HEK293 (cell line): ENCODE results near the gene VPS11.
A peak's percentile ranks its signal among the peaks of the same experiment; 100 is the strongest.

Source experiments
- ATF2 ChIP-seq: fragments of 450-650 bp; formaldehyde crosslinking; IDR thresholded peaks from 2 replicates; pipeline ENCODE4 v1.5.1; 2016; ENCODE audit warnings: missing biosample characterization, missing genetic modification characterization, low read depth
- BCL11A ChIP-seq: fragments of 450-650 bp; formaldehyde crosslinking; IDR thresholded peaks from 2 replicates; pipeline ENCODE4 v1.5.1; 2016; ENCODE audit warnings: low read depth, missing biosample characterization, missing genetic modification characterization
- ELK4 ChIP-seq: IDR thresholded peaks from 2 replicates; pipeline ENCODE4 v1.6.1; 2011; ENCODE audit warnings: mild to moderate bottlenecking, low read depth, low read length, borderline replicate concordance
- HOXD13 ChIP-seq: sonication (generic); formaldehyde crosslinking; IDR thresholded peaks from 2 replicates; pipeline ENCODE4 v1.8.0; 2022; ENCODE audit warnings: missing genetic modification reagents, borderline replicate concordance
- INSM2 ChIP-seq: fragments of 450-650 bp; formaldehyde crosslinking; IDR thresholded peaks from 2 replicates; pipeline ENCODE4 v1.5.1; 2016; ENCODE audit warnings: missing biosample characterization, missing genetic modification characterization
- OSR2 ChIP-seq: fragments of 450-650 bp; formaldehyde crosslinking; IDR thresholded peaks from 2 replicates; pipeline ENCODE4 v1.5.1; 2016; ENCODE audit warnings: missing biosample characterization, missing genetic modification characterization
- SETDB1 ChIP-seq: IDR thresholded peaks from one replicate; pipeline ENCODE4 v1.6.1; 2017; ENCODE audit warnings: mild to moderate bottlenecking, low read length, moderate library complexity, mixed read lengths; ENCODE audit not compliant: insufficient read length
- WT1 ChIP-seq: fragments of 450-650 bp; formaldehyde crosslinking; IDR thresholded peaks from 2 replicates; pipeline ENCODE4 v1.5.1; 2016; ENCODE audit warnings: missing biosample characterization, missing genetic modification characterization
- ZBTB49 ChIP-seq: fragments of 450-650 bp; formaldehyde crosslinking; IDR thresholded peaks from 2 replicates; pipeline ENCODE4 v1.5.1; 2016; ENCODE audit warnings: missing biosample characterization, missing genetic modification characterization, low read depth
- ZEB2 ChIP-seq: fragments of 450-650 bp; formaldehyde crosslinking; IDR thresholded peaks from 2 replicates; pipeline ENCODE4 v1.5.1; 2016; ENCODE audit warnings: missing biosample characterization, missing genetic modification characterization
- ZNF133 ChIP-seq: fragments of 450-650 bp; formaldehyde crosslinking; IDR thresholded peaks from 2 replicates; pipeline ENCODE4 v1.5.1; 2016; ENCODE audit warnings: missing biosample characterization, missing genetic modification characterization
- ZNF140 ChIP-seq: fragments of 450-650 bp; formaldehyde crosslinking; IDR thresholded peaks from 2 replicates; pipeline ENCODE4 v1.5.1; 2016; ENCODE audit warnings: missing biosample characterization, missing genetic modification characterization
- ZNF18 ChIP-seq: fragments of 450-650 bp; formaldehyde crosslinking; IDR thresholded peaks from 2 replicates; pipeline ENCODE4 v1.5.1; 2016; ENCODE audit warnings: missing biosample characterization, missing genetic modification characterization
- ZNF518A ChIP-seq: fragments of 450-650 bp; formaldehyde crosslinking; conservative IDR thresholded peaks from 2 replicates; pipeline ENCODE4 v1.5.1; 2016; ENCODE audit warnings: low read depth, missing biosample characterization, missing genetic modification characterization
- ZNF558 ChIP-seq: fragments of 450-650 bp; formaldehyde crosslinking; IDR thresholded peaks from 2 replicates; pipeline ENCODE4 v1.5.1; 2016; ENCODE audit warnings: missing biosample characterization, missing genetic modification characterization
- ZNF623 ChIP-seq: fragments of 450-650 bp; formaldehyde crosslinking; IDR thresholded peaks from 2 replicates; pipeline ENCODE4 v1.5.1; 2016; ENCODE audit warnings: missing biosample characterization, missing genetic modification characterization
- ZNF626 ChIP-seq: fragments of 450-650 bp; sonication (Bioruptor Pico); formaldehyde crosslinking; IDR thresholded peaks from 2 replicates; pipeline ENCODE4 v1.5.1; 2018; ENCODE audit warnings: missing biosample characterization, missing genetic modification characterization, inconsistent platforms
- ZNF677 ChIP-seq: fragments of 450-650 bp; IDR thresholded peaks from 2 replicates; pipeline ENCODE4 v1.5.0; 2018; ENCODE audit warnings: missing biosample characterization, mild to moderate bottlenecking, missing genetic modification characterization, moderate library complexity
- ZNF747 ChIP-seq: fragments of 450-650 bp; formaldehyde crosslinking; IDR thresholded peaks from 2 replicates; pipeline ENCODE4 v1.5.1; 2016; ENCODE audit warnings: missing biosample characterization, missing genetic modification characterization
- ZSCAN4 ChIP-seq: fragments of 450-650 bp; formaldehyde crosslinking; IDR thresholded peaks from 2 replicates; pipeline ENCODE4 v1.5.1; 2017; ENCODE audit warnings: missing biosample characterization, missing genetic modification characterization
- ZSCAN5A ChIP-seq: fragments of 450-650 bp; formaldehyde crosslinking; IDR thresholded peaks from 2 replicates; pipeline ENCODE4 v1.5.1; 2016; ENCODE audit warnings: missing biosample characterization, missing genetic modification characterization

The VPS11 gene

GRCh38 chr11:119095066-119095880, 27.7 kb downstream of the VPS11 start (continued):
- TF ChIP-seq ZNF677 (tag by site-specific recombination) (no peak), ZNF518A (tag by site-specific recombination) (no peak), WT1 (tag by site-specific recombination) (no peak), ZBTB49 (tag by site-specific recombination) (no peak), ZSCAN4 (tag by site-specific recombination) (0 out of 2 replicates have a peak, but pooled peaks have one; percentile 8), ZNF626 (tag by site-specific recombination) (no peak), ATF2 (no peak), ZNF558 (tag by site-specific recombination) (no peak), INSM2 (tag by site-specific recombination) (peak; percentile 60), HOXD13 (CRISPR knock-in tag) (no peak), ZSCAN5A (tag by site-specific recombination) (peak; percentile 80), SETDB1 (peak; percentile 88), ZNF747 (tag by site-specific recombination) (peak; percentile 80; the same call in 1 of the 2 replicates), BCL11A (no peak), OSR2 (no peak), ZNF140 (tag by site-specific recombination) (no peak), ZNF623 (tag by site-specific recombination) (no peak), ZNF133 (tag by site-specific recombination) (no peak; the same call in 1 of the 2 replicates), ELK4 (no peak), ZNF18 (no peak), ZEB2 (peak; percentile 52; the same call in 1 of the 2 replicates)
